NCI-H2227 (cell line): ENCODE measurements around the gene TRIM25.

Experiments used
- DNase-seq: peaks from one replicate; lab custom pipeline; 2025; ENCODE audit not compliant: unreplicated experiment; lab: John Stamatoyannopoulos, UW

TRIM25 gene

DNA sequence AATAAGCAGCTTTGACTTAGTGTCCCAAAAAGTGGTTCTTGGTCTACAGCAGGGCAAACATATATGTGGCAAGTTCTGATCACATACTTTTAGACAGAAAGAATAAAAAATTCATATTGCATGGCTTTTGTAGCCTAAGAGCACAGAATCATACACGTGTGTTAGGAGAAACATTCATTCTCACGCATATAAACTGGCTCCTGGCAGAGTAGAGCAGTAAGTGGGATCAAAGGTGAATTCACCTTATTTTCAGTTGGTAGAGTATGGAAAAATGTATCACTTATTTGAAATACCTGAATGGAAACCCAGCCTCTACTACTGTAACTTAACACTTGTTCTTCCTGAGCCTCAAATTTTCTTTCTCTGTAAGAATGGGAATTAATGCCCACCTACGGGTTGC lies 45.1 kb downstream of the TRIM25 start:
- no peak for DNase-seq

DNA sequence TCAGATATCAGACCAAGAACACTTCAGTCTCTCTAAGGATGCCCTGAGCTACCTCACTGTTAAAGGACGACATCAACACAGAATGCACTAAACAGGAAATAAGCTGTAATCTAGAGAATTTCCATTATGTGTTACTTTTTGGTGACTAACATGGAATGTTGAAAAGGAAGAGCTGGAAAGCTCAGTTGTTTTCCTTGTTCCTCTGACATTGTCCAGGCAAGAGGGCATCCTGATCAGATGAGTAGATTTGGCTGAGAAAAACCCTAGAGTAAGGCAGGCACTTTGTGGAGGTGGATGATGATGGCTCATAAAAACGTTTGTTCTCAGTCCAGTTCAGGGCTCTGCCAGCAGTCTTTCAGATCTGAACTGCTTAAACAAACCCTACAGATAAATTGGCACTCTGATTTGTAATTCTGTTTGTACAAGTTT lies 45.9 kb downstream of the TRIM25 start:
- no peak for DNase-seq

GRCh38 chr17:56866496-56866895 lies 47.4 kb downstream of the TRIM25 start:
- no peak for DNase-seq

- no peak for DNase-seq
These were observed 47.8 kb downstream of the TRIM25 start for GRCh38 chr17:56866076-56866475.

- no peak for DNase-seq
These were observed 49.9 kb downstream of the TRIM25 start for GRCh38 chr17:56863974-56864373.

DNA sequence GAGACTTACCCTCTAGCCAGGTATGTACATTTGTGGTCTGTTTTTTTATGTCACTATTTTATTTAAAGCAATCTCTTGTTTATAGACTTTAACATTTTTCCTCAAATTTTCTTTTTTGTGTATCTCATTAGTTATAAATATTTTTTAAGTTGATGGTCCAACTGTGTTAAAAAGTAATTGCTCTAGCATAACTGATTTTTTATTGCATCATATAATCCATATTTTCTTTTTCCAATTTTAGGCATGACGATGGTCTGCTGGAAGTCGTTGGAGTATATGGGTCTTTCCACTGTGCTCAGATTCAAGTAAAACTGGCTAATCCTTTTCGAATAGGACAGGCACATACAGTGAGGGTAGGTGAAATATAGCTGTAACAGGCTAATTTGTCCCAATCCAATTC lies 52.0 kb downstream of the TRIM25 start:
- DNase-seq, result no peak

DNA sequence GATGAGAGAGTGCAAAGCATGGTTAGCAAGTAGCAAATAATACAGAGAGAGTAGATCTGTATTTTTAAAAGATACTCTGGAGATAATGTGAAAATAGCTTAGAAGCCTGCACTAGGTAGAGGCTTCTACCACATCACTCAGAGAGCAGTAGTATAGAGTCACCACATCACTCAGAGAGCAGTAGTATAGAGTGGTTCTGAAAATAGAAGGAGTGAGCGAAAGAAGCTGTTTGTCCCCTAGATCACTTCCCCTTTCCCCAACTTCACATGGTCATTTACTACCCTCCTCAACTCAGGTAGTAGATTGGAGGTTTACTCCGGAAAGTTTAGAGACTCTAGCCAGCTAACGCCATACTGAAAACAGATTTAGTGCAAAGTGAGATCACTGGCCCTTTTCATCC lies 62.8 kb downstream of the TRIM25 start:
- DNase-seq, result no peak

DNA sequence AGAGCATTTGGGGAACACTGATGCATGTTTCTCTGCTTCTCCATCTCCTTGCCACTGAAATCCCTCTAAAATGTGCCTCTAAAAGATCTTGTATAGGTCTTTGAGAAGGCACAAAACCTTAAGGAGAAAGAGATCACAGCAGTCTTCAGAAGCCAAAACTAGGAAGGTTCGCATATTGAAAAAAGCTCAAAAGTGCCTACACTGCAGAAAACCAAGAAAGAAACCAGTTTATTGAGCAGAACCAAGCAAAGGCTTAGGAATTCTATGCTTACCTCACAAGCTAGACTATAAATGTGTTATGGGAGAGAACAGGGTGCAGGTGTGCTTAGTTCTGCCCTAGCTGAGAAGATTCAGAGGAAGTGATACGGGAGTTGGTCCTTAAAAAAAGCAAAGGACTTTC lies 63.3 kb downstream of the TRIM25 start:
- no peak for DNase-seq

DNA sequence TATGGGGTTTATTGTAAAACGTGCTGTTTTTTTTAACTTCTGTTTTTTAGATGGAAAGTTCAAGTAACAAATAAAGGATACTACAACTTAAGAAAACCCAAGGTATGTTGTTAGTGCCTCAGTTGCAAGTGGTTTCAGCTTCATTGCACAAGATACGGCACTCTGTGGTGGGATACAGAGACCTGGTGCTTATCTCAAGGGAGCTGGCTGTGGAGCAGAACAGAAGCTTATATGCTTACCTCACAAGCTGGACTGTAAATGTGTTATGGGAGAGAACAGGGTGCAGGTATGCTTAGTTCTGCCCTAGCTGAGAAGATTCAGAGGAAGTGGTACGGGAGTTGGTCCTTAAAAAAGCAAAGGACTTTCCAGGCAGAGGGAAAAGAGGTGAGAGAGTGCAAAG lies 64.7 kb downstream of the TRIM25 start:
- DNase-seq, result no peak

DNA sequence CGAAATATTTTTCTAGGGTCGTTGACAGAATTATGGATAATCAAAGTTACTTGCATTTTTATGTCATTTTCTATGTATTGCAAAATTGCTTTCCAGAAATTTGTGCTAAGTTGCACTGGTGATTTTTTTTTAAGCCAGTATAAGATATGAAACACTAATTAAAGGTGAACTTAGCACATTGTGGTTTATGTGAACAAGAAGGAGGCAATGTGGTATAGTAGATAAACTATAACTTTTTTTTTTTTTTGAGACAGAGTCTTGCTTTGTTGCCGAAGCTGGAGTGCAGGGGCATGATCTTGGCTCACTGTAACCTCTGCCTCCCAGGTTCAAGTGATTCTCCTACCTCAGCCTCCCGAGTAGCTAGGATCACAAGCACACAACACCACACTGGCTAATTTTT lies 66.7 kb downstream of the TRIM25 start:
- DNase-seq, result no peak

DNA sequence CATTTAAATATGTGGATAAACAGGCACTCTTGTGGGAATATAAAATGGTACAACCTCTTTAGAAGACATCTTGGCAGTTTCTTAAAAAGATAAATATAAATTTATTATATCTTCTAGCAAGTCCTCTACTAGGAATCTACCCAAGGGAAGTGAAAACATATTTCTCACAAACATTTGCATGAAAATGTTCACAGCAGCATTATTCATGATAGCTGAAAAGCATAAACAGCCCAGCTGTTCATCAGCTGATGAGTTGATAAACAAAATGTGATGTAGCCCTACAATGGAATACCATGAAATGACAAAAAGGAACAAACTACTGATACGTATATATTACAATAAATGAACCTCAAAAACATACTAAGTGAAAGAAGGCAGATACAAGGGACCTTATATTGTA lies 67.9 kb downstream of the TRIM25 start:
- no peak for DNase-seq

DNA sequence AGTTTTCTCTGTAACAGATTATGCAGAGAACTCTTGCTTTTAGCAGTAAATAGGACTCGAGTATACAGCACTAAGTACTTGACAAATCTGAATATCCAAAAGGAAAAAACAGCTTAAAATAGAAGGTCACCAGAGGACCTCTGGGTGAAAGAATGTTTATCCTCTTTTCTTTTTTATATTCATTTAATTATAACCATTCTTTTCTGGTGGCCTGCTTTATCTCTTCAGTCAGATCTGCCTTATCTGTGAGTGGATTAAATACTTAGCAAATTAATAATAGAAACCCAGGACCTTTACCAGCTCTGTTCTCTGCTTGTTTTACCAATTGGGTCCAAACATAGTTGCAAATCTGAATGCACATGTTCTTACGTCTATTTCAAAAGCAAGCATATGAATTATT lies 71.3 kb downstream of the TRIM25 start:
- DNase-seq, result no peak

DNA sequence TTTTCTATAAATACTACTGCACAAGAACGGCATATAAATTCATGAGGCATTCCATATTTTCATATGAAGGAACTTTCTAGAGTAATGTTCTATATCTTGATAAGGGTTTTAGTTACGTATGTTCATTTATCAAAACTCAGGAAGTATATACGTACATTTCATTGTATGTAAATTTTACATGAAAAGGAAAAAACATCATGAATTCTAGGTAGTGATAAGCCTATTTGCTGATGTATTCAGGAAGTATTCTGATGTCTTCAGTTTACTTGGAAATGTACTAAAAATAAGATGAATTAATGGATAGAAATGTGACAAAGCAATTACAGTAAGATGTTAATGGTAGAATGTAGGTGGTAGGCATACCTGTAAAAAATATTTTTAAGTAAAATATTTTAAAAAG lies 75.2 kb downstream of the TRIM25 start:
- DNase-seq, result no peak
